ENCODE data around the gene MAP2K7. TPM values are rescaled to one million over a fixed set of nuclear protein-coding genes. Genes with fewer than 3 reads are reported as not detected.
A peak's percentile ranks its signal among the peaks of the same experiment; 100 is the strongest.
"Not testable (repeated sequence)": the region's sequence is repeated elsewhere in the genome, so short reads cannot be mapped to it uniquely, and the experiment has no call there.

MAP2K7 gene
- polyA plus RNA-seq, 3 donors, result 31.3 to 40.5 (median 36.4) TPM

- no peak for DNase-seq
Observed at GRCh38 chr19:7916955-7917266, 13.2 kb downstream of the MAP2K7 start.

DNA sequence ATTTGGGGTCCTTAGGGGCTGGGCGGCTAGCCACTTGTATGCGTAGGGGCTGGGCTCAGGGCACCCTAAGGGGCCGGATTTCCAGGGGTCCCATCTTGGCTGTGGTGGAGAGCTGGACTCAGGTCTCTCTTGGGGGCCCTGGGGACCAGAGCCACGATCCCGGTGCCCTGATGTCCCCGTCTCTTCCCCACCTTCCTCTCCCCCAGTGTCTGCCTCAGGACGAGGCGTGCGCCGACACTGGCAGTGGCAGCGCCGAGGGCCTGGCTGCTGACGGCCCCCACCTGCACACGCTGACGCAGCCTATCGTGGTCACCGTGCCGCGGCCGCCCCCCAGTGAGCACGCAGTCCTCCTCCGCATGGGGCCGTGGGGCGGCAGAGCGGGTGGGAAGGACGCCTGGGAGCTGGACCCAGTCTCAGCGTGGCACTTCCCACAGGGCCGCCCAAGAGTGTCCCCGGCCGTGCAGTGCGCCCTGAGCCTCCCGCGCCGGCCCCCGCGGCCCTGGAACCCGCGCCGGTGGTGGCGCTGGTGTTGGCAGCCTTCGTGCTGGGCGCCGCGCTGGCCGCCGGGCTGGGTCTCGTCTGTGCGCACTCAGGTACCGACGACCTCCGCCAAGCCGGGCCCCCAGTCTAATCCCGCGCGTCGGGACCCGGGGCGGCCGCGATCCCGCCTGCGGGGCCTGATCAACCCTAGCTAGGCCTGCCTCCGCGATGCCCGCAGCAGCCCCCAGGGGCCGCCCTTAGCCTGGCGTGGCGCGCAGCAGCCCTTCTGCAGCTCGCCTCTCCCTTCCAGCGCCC is 13.8 kb downstream of the MAP2K7 start:
- no peak for DNase-seq

DNA sequence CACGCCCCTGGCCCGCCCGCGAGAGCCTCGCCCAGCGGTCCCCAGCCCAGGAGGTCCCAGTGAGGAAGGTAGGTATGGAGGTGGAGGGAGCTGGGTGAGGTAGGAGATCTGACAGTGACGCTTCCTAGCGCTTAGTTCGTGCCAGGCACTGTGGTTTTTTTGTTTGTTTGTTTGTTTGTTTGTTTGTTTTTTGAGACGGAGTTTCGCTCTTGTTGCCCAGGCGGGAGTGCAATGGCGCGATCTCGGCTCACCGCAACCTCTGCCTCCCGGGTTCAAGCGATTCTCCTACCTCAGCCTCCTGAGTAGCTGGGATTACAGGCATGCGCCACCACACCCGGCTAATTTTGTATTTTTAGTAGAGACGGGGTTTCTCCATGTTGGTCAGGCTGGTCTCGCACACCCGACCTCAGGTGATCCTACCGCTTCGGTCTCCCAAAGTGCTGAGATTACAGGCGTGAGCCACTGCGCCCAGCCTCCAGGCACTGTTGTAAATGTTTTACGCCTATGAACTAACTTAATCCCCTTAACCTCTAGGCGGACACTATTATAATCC is 14.5 kb downstream of the MAP2K7 start:
- DNase-seq, result not testable (repeated sequence)

GRCh38 chr19:7918615-7919421 is 15.1 kb downstream of the MAP2K7 start:
- no peak for DNase-seq

DNA sequence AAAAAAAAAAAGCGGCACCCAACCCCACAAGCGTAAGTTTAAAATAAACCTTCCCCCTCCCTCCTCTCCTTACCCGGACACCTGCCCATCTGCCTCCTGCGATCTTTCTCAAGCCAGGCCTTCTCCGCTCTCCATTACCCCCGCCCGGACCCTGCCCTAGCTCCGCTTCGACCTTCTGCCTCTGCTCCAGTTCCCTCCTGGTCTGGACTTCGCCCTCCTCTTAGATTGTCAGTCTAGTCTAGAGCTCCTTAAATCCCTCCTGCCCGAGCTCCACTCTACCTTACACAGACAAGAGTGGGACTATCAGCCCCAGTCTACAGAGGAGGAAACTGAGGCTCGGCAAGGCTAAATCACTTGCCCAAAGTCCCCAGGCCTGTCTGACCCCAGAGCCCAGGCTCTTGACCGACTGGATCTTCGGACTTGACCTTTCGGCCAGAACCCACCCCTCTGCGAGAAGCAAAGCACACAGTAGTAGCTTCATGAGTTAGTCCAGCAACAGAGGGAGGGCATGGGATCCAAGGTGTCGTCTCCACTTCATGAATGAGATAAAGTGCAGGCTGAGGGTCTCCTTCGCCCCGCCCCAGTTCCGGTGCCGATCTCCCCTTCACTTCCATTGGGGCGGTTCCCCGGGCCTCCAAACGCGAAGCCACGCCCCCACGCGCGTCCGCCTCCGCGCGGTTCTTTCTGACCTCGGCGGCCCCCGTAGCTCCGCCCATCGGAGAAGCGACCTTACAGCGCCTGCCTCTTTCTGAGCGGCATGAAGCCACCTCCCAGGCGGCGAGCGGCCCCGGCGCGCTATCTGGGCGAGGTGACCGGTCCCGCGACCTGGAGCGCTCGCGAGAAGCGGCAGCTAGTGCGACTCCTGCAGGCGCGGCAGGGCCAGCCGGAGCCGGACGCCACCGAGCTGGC is 16.2 kb downstream of the MAP2K7 start, which contains the start of gene SNAPC2:
TSS of gene SNAPC2 (plus strand) at position 729 of the 909 bp plus-strand sequence. CDS start at position 758, 29 bp downstream.
- DNase-seq, result peak; percentile 94

GRCh38 chr19:7920519-7921301 is 17.0 kb downstream of the MAP2K7 start:
- DNase-seq, result peak; percentile 93

DNA sequence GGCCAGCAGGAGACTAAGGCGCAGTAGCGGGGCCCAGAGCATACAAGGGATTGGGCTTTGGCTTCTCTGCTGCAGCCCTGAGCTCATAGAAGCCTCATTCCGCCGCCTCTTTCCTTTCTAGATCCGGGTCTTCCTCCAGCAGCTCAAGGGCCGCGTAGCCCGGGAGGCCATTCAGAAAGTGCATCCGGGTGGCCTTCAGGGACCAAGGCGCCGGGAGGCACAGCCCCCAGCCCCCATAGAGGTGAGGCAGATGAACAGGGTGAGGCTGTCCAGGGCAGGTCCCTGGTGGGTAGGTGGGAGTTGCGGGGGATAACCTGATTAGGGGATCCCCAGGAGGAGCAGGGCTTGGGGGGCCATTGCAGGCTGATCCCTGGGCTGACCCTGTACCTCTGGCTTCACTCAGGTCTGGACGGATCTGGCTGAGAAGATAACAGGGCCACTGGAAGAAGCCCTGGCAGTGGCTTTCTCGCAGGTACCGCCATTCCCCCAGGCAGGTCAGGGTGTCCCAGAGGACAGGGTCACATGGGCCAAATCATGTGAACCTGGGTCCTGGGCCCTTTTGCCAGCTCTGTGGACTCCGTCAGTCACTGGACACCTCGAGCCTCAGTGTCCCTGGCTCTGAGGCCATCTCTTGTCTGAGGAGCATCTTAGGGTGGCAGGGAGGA is 17.8 kb downstream of the MAP2K7 start:
- DNase-seq, result no peak

- DNase-seq, result no peak
Observed at GRCh38 chr19:7921967-7922835, 18.5 kb downstream of the MAP2K7 start.

GRCh38 chr19:7922836-7923195 is 19.1 kb downstream of the MAP2K7 start:
- no peak for DNase-seq

GRCh38 chr19:7923295-7924191 is 19.9 kb downstream of the MAP2K7 start:
- DNase-seq, result no peak

- no peak for DNase-seq
Observed at GRCh38 chr19:7924241-7924640, 20.6 kb downstream of the MAP2K7 start.

- no peak for DNase-seq
Observed at GRCh38 chr19:7924651-7925170, 21.0 kb downstream of the MAP2K7 start.

DNA sequence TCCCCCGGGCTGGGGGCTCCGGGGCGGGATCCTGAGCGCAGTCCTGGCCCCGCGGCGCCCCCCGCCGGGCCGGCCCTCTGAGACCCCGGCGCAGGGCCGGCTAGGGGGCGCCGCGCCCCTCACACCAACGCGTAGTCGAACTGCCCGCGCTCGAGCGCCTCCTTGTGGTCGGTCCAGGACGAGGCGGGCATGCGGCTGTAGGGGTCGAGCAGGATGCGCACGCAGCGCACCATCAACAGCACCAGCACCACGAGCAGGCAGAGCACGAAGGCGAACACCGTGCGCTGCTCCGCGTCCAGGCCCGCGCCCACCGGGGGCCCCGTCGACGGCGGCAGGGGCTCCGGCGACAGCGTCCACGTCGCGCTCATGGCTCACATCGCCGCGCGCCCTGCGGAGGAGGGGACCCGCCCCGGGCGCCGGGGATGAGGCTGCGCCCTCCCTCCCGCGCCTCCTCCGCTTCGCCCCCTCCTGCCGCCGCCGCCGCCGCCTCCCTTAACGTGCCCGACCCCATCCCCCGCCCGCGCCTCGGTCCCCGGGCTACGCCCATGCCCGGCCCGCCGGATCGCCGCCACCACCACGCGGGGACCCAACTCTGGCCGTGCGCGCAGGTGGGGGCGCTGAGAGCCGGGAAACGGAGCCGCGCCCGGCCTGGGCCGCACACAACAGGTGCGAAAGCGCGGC is 21.6 kb downstream of the MAP2K7 start:
- peak; percentile 82 for DNase-seq

GRCh38 chr19:7926021-7926726 is 22.5 kb downstream of the MAP2K7 start, which contains the start of gene CTXN1:
Gene CTXN1 (minus strand): TSS chr19:7926135. CDS start chr19:7925538, 597 bp downstream.
- DNase-seq, result peak; percentile 65

DNA sequence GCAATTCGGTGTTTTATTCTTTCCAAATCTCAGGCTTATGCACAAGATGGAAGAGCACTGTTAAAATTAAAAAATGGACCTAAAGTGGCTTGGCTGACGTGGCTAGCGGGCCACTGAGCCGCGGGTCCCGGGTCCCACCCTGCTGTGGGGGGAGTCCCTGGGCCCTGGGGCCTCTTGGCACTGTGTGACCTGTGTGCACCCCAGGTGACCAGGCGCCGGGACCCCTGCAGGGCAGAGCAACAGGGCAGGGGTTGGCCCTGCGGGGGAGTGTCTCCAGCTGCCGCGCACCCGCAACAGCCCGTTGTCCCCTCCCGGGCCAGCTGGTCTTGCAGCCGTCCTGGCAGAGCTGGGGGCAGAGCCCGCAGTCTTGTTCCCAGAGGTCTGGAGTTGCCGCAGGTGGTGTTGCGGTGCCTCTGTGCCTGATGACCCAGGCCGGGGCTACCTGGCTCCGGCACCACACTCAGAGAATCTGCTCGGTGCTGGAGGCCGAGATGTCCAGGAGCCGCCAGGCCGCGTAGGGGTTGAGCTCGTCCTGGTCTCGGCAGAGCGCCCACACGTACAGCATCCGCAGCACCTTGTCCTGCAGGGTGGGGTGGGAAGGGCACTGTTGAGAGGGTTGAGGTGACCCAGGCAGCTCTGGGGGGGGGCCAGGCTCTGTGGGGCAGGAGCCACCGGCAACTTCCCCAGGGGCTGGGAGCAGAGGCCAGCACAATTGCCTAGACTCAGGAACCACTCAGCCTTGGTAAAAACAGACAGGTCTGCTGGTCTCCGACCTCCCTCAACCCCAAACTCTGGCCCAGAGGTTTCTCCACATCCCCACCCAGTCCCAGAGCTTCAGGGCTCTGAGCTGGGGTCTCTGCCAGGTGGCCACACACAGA is 23.3 kb downstream of the MAP2K7 start:
- no peak for DNase-seq
